Astrocyte (in vitro differentiated cells and primary cell): ENCODE data around the gene RBM23. TPM values are rescaled to one million over a fixed set of nuclear protein-coding genes. Genes with fewer than 3 reads are reported as not detected.
"Not testable (repeated sequence)": the region's sequence is repeated elsewhere in the genome, so short reads cannot be mapped to it uniquely, and the experiment has no call there.

ENCODE experiments used
- DNase-seq: peaks from one replicate; pipeline ENCODE4 v3.0.0-alpha.2; 2010; ENCODE audit warnings: low read depth
- FAIRE-seq: peaks from 2 replicates; lab custom pipeline; 2011; peaks lifted over from hg19 to GRCh38; lab: Jason Lieb, UNC
- H2AFZ ChIP-seq: 2 replicates; pipeline ENCODE4 v1.6.0; 2012; ENCODE audit warnings: low read depth, low read length, inconsistent platforms
- H3K27ac ChIP-seq: 2 replicates; pipeline ENCODE4 v1.5.1; 2011; ENCODE audit warnings: low read depth, low read length, inconsistent platforms
- H3K27me3 ChIP-seq: 2 replicates; pipeline ENCODE4 v1.6.0; 2011; ENCODE audit warnings: low read length, inconsistent platforms; ENCODE audit not compliant: insufficient read depth
- H3K36me3 ChIP-seq: 2 replicates; pipeline ENCODE4 v1.5.1; 2011; ENCODE audit warnings: low read length, inconsistent platforms; ENCODE audit not compliant: insufficient read depth
- H3K4me1 ChIP-seq: 2 replicates; pipeline ENCODE4 v1.5.1; 2011; ENCODE audit warnings: low read length, inconsistent platforms; ENCODE audit not compliant: insufficient read depth
- H3K4me2 ChIP-seq: 2 replicates; pipeline ENCODE4 v1.6.0; 2012; ENCODE audit warnings: low read length, inconsistent platforms
- H3K4me3 ChIP-seq: 2 replicates; pipeline ENCODE4 v1.5.1; 2011; ENCODE audit warnings: low read depth, mild to moderate bottlenecking, low read length, inconsistent platforms; ENCODE audit not compliant: insufficient read depth
- H3K79me2 ChIP-seq: 2 replicates; pipeline ENCODE4 v1.6.0; 2012; ENCODE audit warnings: mild to moderate bottlenecking, low read length, inconsistent platforms; ENCODE audit not compliant: insufficient read depth
- H3K9ac ChIP-seq: 2 replicates; pipeline ENCODE4 v1.6.0; 2012; ENCODE audit warnings: mild to moderate bottlenecking, low read length, inconsistent platforms
- H3K9me3 ChIP-seq: 2 replicates; pipeline ENCODE4 v1.5.1; 2012; ENCODE audit warnings: low read depth, mild to moderate bottlenecking, low read length, inconsistent platforms; ENCODE audit not compliant: insufficient read depth
- H4K20me1 ChIP-seq: 2 replicates; pipeline ENCODE4 v1.6.0; 2012; ENCODE audit warnings: low read length, inconsistent platforms; ENCODE audit not compliant: insufficient read depth
- H3K27ac Mint-ChIP-seq: one replicate; pipeline ENCODE4 v1.8.0; 2021; ENCODE audit warnings: mild to moderate bottlenecking, mixed read lengths; ENCODE audit not compliant: unreplicated experiment
- H3K27me3 Mint-ChIP-seq: one replicate; pipeline ENCODE4 v1.8.0; 2021; ENCODE audit warnings: low read depth, mixed read lengths; ENCODE audit not compliant: unreplicated experiment
- H3K36me3 Mint-ChIP-seq: one replicate; pipeline ENCODE4 v1.8.0; 2021; ENCODE audit warnings: low read depth, mixed read lengths; ENCODE audit not compliant: unreplicated experiment
- H3K4me1 Mint-ChIP-seq: one replicate; pipeline ENCODE4 v1.8.0; 2021; ENCODE audit warnings: low read depth, mixed read lengths; ENCODE audit not compliant: unreplicated experiment
- H3K4me3 Mint-ChIP-seq: one replicate; pipeline ENCODE4 v1.8.0; 2021; ENCODE audit warnings: mild to moderate bottlenecking, moderate library complexity, mixed read lengths; ENCODE audit not compliant: unreplicated experiment
- H3K9me3 Mint-ChIP-seq: one replicate; pipeline ENCODE4 v1.8.0; 2021; ENCODE audit warnings: mild to moderate bottlenecking, mixed read lengths; ENCODE audit not compliant: unreplicated experiment
- CTCF ChIP-seq: IDR thresholded peaks from 2 replicates; pipeline ENCODE4 v1.5.1; 2011; ENCODE audit warnings: low read depth, mild to moderate bottlenecking, inconsistent platforms, low read length, moderate library complexity; ENCODE audit not compliant: insufficient read depth
- EZH2 ChIP-seq: IDR thresholded peaks from 2 replicates; pipeline ENCODE4 v1.6.1; 2012; ENCODE audit warnings: mild to moderate bottlenecking, low read length, inconsistent platforms; ENCODE audit not compliant: insufficient read depth
- total RNA-seq: library from RNA; stranded (reverse); gene quantifications from 2 replicates; pipeline ENCODE4 v1.2.1, GENCODE V29; 2021

Gene RBM23
- total RNA-seq, 1 donor from 2014 or later, result 49.3 TPM

GRCh38 chr14:22865424-22866405 lies 53.2 kb downstream of the RBM23 start:
- no peaks in the 10 kb centered on the region for H3K36me3 ChIP-seq
- Mint-ChIP-seq H3K4me3 (no peak overlapping the region), H3K9me3 (peaks cover 8% of the 10 kb centered on the region), H3K27ac (no peak overlapping the region), H3K36me3 (peaks cover 3% of the 10 kb centered on the region), H3K27me3 (no peaks in the 10 kb centered on the region), H3K4me1 (peaks cover 4% of the 10 kb centered on the region)
- no peaks in the 10 kb centered on the region for H4K20me1 ChIP-seq
- H3K4me2 ChIP-seq, result no peak overlapping the region
- FAIRE-seq (no peak), DNase-seq (no peak)
- H3K9ac ChIP-seq, result no peak overlapping the region
- TF ChIP-seq CTCF (no peak), EZH2 (no peak)
- H3K4me1 ChIP-seq, result peaks cover 4% of the 10 kb centered on the region
- H2AFZ ChIP-seq, result no peak overlapping the region
- H3K27ac ChIP-seq, result no peak overlapping the region
- H3K9me3 ChIP-seq, result no peaks in the 10 kb centered on the region
- H3K4me3 ChIP-seq, result no peak overlapping the region
- no peaks in the 10 kb centered on the region for H3K79me2 ChIP-seq
- H3K27me3 ChIP-seq, result no peaks in the 10 kb centered on the region

- H3K4me1 Mint-ChIP-seq, result no peaks in the 10 kb centered on the region
- Histone ChIP-seq H3K9me3 (no peaks in the 10 kb centered on the region), H3K4me1 (no peaks in the 10 kb centered on the region), H3K9ac (no peak overlapping the region), H3K27me3 (no peaks in the 10 kb centered on the region), H4K20me1 (no peaks in the 10 kb centered on the region), H3K4me3 (no peak overlapping the region), H2AFZ (no peak overlapping the region), H3K27ac (no peak overlapping the region), H3K79me2 (no peaks in the 10 kb centered on the region), H3K36me3 (no peaks in the 10 kb centered on the region), H3K4me2 (no peak overlapping the region)
- H3K9me3 Mint-ChIP-seq, result peaks cover 8% of the 10 kb centered on the region
- FAIRE-seq, result no peak
- TF ChIP-seq EZH2 (no peak), CTCF (no peak)
- peaks cover 3% of the 10 kb centered on the region for H3K36me3 Mint-ChIP-seq
- no peak for DNase-seq
- H3K27ac Mint-ChIP-seq, result no peak overlapping the region
- no peak overlapping the region for H3K4me3 Mint-ChIP-seq
- no peaks in the 10 kb centered on the region for H3K27me3 Mint-ChIP-seq
Observed at GRCh38 chr14:22864979-22865378, 54.0 kb downstream of the RBM23 start.

- Mint-ChIP-seq H3K27ac (no peak overlapping the region), H3K27me3 (no peaks in the 10 kb centered on the region), H3K36me3 (peaks cover 3% of the 10 kb centered on the region), H3K4me3 (no peak overlapping the region), H3K9me3 (peaks cover 8% of the 10 kb centered on the region), H3K4me1 (no peaks in the 10 kb centered on the region)
- no peak for FAIRE-seq
- Histone ChIP-seq H3K4me1 (no peaks in the 10 kb centered on the region), H2AFZ (no peak overlapping the region), H3K36me3 (no peaks in the 10 kb centered on the region), H3K4me2 (no peak overlapping the region), H3K79me2 (no peaks in the 10 kb centered on the region), H3K27me3 (no peaks in the 10 kb centered on the region), H3K9me3 (peaks cover 3% of the 10 kb centered on the region), H4K20me1 (no peaks in the 10 kb centered on the region), H3K4me3 (no peak overlapping the region), H3K27ac (no peak overlapping the region), H3K9ac (no peak overlapping the region)
- DNase-seq, result no peak
- TF ChIP-seq EZH2 (no peak), CTCF (no peak)
Observed at GRCh38 chr14:22861651-22862050, 57.3 kb downstream of the RBM23 start.

GRCh38 chr14:22860377-22860776 lies 58.6 kb downstream of the RBM23 start:
- not testable (repeated sequence) for H3K27ac ChIP-seq, H3K27me3 ChIP-seq, H3K36me3 ChIP-seq, H4K20me1 ChIP-seq, H3K9me3 Mint-ChIP-seq, H3K27me3 Mint-ChIP-seq, H3K9me3 ChIP-seq, H2AFZ ChIP-seq, H3K79me2 ChIP-seq, H3K27ac Mint-ChIP-seq, H3K9ac ChIP-seq, H3K4me3 Mint-ChIP-seq, FAIRE-seq, H3K4me1 Mint-ChIP-seq, H3K4me2 ChIP-seq, H3K4me3 ChIP-seq, DNase-seq, H3K4me1 ChIP-seq, H3K36me3 Mint-ChIP-seq
